Measurements from ENCODE around the gene WDFY4.

WDFY4 gene

GRCh38 chr10:48973065-48973464 lies 288.4 kb downstream of the WDFY4 start:
- in situ Hi-C loops (cut with MboI; ENCODE audit: low pct_unique_long_range_greater_than_20kb, low sequenced_read_pairs), result no loop called here
- no peak for DNase-seq

DNA sequence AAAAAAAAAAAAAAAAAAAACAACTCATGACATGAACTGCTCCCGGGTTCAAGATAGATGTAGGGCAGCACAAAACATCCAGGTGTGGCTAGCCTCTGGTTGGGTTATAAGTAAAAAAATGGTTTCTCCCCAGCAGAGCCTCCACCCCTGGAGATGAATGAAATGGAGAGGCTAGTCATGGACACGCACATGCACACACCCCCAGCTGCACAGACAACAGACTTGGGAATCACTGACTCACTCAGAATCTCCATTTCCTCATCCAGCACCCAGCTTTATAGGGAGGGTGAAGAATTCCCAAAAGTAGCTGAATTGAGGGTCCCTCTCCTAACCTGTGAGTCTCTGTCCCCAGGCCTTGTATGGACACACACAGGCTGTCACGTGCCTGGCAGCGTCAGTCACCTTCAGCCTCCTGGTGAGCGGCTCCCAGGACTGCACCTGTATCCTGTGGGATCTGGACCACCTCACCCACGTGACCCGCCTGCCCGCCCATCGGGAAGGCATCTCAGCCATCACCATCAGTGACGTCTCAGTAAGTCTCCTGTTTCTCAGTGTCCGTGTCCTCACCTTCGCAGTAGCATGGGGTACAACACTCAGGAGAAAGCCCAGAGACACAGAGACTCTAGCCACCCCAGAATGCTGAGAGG lies 290.0 kb downstream of the WDFY4 start:
- DNase-seq, result no peak
- in situ Hi-C loops (cut with MboI; ENCODE audit: low pct_unique_long_range_greater_than_20kb, low sequenced_read_pairs), result no loop called here

- DNase-seq, result peak; percentile 4
- in situ Hi-C loops (cut with MboI; ENCODE audit: low pct_unique_long_range_greater_than_20kb, low sequenced_read_pairs), result no loop called here
These were observed 291.5 kb downstream of the WDFY4 start for GRCh38 chr10:48976196-48976595.

DNA sequence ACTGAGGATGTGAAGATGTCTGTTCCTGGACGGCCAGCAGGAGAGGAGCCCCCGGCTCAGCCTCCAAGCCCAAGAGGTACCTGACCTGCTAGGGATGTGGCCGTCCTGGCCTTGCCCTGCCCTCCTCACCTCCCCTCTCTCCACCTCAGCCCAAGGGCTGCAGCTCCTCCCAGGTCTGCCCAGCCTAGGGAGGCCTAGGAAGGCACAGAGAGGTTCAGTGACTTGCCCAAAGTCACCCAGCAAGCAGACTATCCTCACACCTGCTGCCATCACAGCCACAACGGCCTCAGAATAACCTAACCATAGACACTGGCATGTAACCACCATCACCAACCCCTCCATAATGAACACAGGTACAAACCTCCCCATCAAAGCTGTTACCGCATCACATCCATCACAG lies 293.6 kb downstream of the WDFY4 start:
- in situ Hi-C loops (cut with MboI; ENCODE audit: low pct_unique_long_range_greater_than_20kb, low sequenced_read_pairs), result no loop called here
- DNase-seq, result no peak

DNA sequence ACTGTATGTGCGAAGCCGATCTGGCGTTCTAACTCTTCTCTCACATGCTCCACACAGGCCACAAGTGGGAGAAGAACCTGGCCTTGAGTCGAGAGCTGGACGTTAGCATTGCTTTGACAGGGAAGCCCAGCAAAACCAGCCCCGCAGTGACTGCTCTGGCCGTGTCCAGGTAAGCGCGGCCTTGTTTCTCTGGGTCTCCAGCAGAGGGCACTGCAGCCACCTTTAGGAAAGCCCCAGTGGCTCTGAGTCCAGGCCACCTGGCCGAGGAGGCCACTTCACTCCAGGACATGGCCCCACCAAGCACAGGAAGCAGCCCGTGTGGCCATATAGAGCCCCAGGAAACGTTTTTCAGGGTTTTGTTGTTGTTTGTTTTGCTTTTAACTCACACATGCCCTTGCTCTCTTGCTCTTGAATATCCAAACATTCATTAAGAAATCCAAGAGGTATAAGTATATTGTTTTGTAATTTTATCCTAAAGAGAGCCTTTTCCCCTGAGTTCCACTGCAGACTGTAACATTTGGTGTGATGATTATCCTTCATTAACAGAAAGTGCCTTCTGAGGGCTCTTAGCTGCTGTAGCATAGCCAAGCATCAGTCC lies 296.7 kb downstream of the WDFY4 start:
- peak; percentile 34 for DNase-seq
- in situ Hi-C loops (cut with MboI; ENCODE audit: low pct_unique_long_range_greater_than_20kb, low sequenced_read_pairs), result no loop called here

DNA sequence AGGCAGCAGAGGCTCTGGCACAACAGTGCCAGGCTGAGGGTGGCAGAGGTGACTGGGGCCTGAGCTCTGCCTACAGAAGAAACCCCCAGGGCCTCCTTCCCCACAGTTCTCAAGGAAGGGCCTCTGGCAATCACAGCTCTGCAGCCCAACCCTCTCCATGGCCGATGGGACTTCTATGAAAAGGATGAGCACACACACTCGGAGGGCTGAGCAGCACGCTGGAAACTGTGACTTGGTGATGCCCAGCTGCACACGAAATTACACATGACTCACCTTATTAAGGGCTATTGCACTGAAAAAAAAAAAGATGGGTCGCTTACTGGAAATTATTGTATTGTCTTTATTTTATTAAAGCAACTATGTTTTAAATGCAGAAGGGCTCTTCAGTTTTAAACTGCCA lies 297.9 kb downstream of the WDFY4 start:
- in situ Hi-C loops (cut with MboI; ENCODE audit: low pct_unique_long_range_greater_than_20kb, low sequenced_read_pairs), result no loop called here
- no peak for DNase-seq

DNA sequence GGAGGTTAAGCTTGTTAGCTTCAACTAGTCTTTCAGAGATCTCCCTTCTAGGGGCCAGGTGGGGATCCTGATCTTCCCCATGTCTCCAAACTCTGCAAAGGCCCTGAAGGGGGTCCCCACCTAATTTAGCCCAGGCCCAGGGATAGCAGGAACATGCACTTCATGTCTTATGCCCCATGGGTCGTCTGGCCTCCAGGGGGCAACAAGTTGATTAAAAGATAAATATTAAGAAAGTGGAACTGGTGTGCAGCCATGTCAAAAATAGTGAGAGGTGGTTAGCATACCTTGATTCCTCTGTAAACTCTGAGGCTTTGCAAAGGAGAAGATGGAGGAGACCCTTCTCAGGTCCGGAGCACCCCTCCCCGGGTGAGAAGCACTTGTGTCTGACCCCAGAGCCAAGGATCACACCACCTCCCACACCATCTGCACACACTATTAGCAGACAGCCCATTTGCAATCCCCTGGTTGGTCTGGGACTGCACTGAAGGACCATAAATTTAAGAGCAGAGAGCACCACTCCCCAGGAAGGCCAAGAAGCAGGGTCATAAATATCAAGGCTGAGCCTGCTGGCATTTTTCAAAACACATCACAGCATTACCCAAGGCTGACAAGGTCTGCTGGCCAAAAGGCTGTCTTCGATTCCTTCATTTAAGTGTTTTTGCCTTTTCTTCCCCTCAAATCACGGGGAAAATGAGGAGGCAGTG lies 299.1 kb downstream of the WDFY4 start:
- no peak for DNase-seq
- in situ Hi-C loops (cut with MboI; ENCODE audit: low pct_unique_long_range_greater_than_20kb, low sequenced_read_pairs), result no loop called here

GRCh38 chr10:48985621-48986158 lies 301.0 kb downstream of the WDFY4 start:
- in situ Hi-C loops (cut with MboI; ENCODE audit: low pct_unique_long_range_greater_than_20kb, low sequenced_read_pairs), result no loop called here
- no peak for DNase-seq

- in situ Hi-C loops (cut with MboI; ENCODE audit: low pct_unique_long_range_greater_than_20kb, low sequenced_read_pairs), result no loop called here
- DNase-seq, result no peak
These were observed 305.6 kb downstream of the WDFY4 start for GRCh38 chr10:48990226-48990625.

GRCh38 chr10:48993627-48994026 lies 309.0 kb downstream of the WDFY4 start:
- in situ Hi-C loops (cut with MboI; ENCODE audit: low pct_unique_long_range_greater_than_20kb, low sequenced_read_pairs), result no loop called here
- DNase-seq, result no peak

- DNase-seq, result no peak
- in situ Hi-C loops (cut with MboI; ENCODE audit: low pct_unique_long_range_greater_than_20kb, low sequenced_read_pairs), result no loop called here
These were observed 311.7 kb downstream of the WDFY4 start for GRCh38 chr10:48996329-48996728.

DNA sequence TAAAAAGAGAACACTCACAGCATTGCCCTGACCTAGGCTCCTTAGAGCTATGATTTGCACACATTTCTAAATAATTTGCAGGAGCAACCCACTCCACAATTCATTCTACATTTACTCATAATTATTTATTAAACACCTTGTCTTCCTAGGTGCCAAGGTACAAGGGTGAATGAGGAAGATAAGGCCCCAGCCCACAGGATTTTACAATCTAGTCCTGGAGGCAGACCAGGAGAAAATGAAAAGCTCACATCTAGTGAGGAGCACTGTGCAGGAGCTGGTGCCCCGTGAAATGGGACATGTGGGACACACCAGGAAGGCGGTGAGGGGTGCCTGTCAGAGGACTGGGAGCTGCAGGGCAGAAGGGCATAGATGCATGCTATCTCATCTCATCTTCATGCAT lies 314.7 kb downstream of the WDFY4 start:
- DNase-seq, result no peak
- in situ Hi-C loops (cut with MboI; ENCODE audit: low pct_unique_long_range_greater_than_20kb, low sequenced_read_pairs), result no loop called here

DNA sequence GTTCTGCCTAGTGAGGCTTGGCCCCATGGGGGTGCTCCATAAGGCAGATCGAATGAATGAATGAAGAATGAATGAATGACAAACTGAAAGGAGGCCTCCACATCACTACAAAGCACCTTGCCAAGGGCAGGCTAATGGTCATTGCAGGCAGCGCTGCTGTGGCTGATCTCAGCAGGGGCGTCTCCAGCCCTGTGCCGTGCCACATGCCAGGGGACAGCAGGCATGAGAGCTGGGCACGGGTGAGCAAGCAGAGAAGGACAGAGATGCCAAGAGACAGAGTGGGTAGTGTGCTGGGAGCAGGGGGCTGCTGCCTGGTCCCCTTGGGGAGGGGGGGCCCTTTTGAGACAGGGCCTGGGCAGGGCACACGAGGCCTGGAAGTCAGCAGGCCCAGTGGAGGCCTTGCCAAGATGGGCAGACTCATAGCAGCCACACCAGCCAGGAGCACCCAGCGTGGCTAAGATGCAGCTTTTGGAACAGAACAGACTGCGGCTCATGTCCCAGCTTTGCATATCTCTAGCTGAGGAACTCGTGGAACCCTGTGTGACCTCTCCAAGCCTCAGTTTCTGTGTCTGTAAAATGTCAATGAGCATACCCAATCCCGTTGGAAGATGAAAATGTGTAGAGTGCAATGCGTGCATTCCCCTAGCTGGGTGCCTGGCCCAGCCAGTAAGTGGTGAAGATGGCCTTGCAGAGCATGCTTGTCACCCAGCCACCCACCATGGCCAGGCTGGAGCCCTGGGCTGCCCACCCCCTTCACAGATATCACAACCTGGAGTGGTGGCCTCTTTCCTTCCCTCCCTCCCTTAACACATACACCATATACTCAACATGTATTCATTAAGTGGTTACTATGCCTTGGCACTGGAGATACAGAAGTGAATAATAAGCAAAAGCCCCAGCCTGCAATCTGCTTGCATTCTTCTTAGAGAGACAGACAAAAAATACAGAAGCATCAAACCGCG lies 316.0 kb downstream of the WDFY4 start:
- no peak for DNase-seq
- in situ Hi-C loops (cut with MboI; ENCODE audit: low pct_unique_long_range_greater_than_20kb, low sequenced_read_pairs), result no loop called here

GRCh38 chr10:49001402-49001801 lies 316.7 kb downstream of the WDFY4 start:
- in situ Hi-C loops (cut with MboI; ENCODE audit: low pct_unique_long_range_greater_than_20kb, low sequenced_read_pairs), result no loop called here
- peak; percentile 6 for DNase-seq

DNA sequence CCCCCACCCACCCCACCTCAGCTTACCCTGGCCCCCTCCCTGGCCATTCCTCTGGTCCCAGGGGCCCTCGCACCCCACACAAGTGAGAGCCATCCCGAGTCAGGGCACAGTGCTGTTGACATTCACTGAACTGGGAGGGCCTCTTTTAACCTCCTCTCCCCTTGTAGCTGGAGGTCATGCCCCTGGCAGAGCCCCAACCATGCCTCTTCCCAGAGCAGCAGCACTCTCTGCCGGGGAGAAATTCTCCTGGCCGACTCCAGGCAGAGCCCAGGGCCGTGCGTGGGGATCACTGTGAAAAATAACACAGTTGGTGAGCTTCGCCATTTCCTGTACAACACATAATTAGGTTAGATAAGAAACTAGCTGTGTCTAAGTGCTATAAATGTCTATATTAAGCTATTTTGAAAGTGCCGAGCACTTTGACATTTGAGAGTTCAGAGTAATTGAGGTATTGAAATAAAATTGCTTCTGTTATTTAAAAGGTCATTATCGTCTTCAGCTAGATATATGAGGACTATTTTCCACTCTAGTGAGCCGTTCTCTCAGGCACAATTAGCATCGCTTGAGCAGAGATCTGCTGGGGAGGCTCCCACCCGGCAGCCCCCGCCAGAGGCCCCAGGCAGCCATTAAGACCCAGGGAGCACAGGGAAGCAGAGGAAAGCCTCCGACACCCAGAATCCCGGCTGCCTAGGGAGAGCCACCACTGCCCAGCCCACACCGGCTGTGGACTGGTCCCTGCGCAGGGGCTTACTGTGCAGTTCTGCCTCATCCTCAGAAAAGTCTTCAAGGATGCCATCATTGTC lies 317.4 kb downstream of the WDFY4 start:
- in situ Hi-C loops (cut with MboI; ENCODE audit: low pct_unique_long_range_greater_than_20kb, low sequenced_read_pairs), result no loop called here
- no peak for DNase-seq

- in situ Hi-C loops (cut with MboI; ENCODE audit: low pct_unique_long_range_greater_than_20kb, low sequenced_read_pairs), result no loop called here
- no peak for DNase-seq
These were observed 320.6 kb downstream of the WDFY4 start for GRCh38 chr10:49005270-49005669.

GRCh38 chr10:49007129-49007528 lies 322.5 kb downstream of the WDFY4 start:
- in situ Hi-C loops (cut with MboI; ENCODE audit: low pct_unique_long_range_greater_than_20kb, low sequenced_read_pairs), result no loop called here
- no peak for DNase-seq

DNA sequence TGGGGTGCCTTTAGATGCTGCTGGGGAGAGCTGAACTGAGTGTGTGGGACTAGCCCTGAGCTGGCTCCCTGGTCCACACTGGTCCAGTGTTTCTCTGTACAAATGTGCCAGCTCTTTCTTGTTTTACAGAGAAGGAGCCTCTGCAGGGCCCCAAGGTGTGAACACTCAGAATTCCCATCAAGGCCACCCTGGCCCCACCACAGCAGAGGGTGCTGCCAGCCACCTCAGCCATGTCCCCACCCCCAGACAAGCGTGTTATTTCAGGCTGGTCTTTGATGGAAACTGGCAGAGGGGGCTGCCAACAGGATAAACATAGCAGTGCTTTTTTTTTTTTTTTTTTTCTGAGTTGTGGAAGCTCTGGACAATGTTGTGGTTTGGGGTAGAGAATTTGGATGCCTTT lies 323.4 kb downstream of the WDFY4 start:
- in situ Hi-C loops (cut with MboI; ENCODE audit: low pct_unique_long_range_greater_than_20kb, low sequenced_read_pairs), result no loop called here
- no peak for DNase-seq
